MCF 10A (cell line): Measurements from ENCODE around the gene CGRRF1. TPM values are rescaled to one million over a fixed set of nuclear protein-coding genes. Genes with fewer than 3 reads are reported as not detected.

ENCODE experiments used
- BruUV-seq: library from RNA; stranded (reverse); fragments of 400-500 nt; replicated peaks from 2 replicates; lab custom pipeline; 2021; lab: Mats Ljungman, UMichigan
- CTCF ChIA-PET: fragments of 300-600 bp; sonication (Branson Sonifier 250); formaldehyde crosslinking; extraction: SDS; loops from one replicate; lab custom pipeline; 2021; ENCODE audit warnings: antibody characterized with exemption, inconsistent platforms; lab: Yijun Ruan, JAX
- POLR2A ChIA-PET: fragments of 300-600, 350-650 bp; sonication (Branson Sonifier 250); formaldehyde crosslinking; extraction: SDS; loops from one replicate; lab custom pipeline; 2020; ENCODE audit warnings: antibody characterized with exemption, inconsistent platforms; lab: Yijun Ruan, JAX
- DNase-seq: peaks from one replicate; pipeline ENCODE4 v3.0.0-alpha.2; 2018; ENCODE audit not compliant: unreplicated experiment
- H3K27ac Mint-ChIP-seq: one replicate; pipeline ENCODE4 v1.8.0; 2022; ENCODE audit warnings: mild to moderate bottlenecking, low read depth, mixed read lengths; ENCODE audit not compliant: unreplicated experiment
- H3K27me3 Mint-ChIP-seq: one replicate; pipeline ENCODE4 v1.8.0; 2022; ENCODE audit warnings: mixed read lengths; ENCODE audit not compliant: insufficient read depth, unreplicated experiment
- H3K36me3 Mint-ChIP-seq: one replicate; pipeline ENCODE4 v1.8.0; 2022; ENCODE audit warnings: mild to moderate bottlenecking, moderate library complexity, mixed read lengths; ENCODE audit not compliant: insufficient read depth, unreplicated experiment
- H3K4me1 Mint-ChIP-seq: one replicate; pipeline ENCODE4 v1.8.0; 2022; ENCODE audit warnings: mixed read lengths; ENCODE audit not compliant: insufficient read depth, unreplicated experiment
- H3K4me3 Mint-ChIP-seq: one replicate; pipeline ENCODE4 v1.8.0; 2022; ENCODE audit warnings: mild to moderate bottlenecking, moderate library complexity, mixed read lengths; ENCODE audit not compliant: unreplicated experiment
- H3K9me3 Mint-ChIP-seq: one replicate; pipeline ENCODE4 v1.8.0; 2022; ENCODE audit warnings: mixed read lengths; ENCODE audit not compliant: unreplicated experiment
- intact Hi-C: fragments of 100-400 bp; cut with micrococcal nuclease; formaldehyde crosslinking; loops from 2 replicates; pipeline ENCODE4 v1.14.1; 2022
- total RNA-seq: library from RNA; stranded (reverse); gene quantifications from 2 replicates; pipeline ENCODE4 v1.2.3, GENCODE V29; 2022
- TF ChIP-seq, protein P1 (sequence below): fragments of 200-600 bp; IDR thresholded peaks from one replicate; pipeline ENCODE4 v1.8.0; 2022; ENCODE audit warnings: antibody characterized with exemption, mild to moderate bottlenecking; ENCODE audit not compliant: unreplicated experiment

Gene CGRRF1
- total RNA-seq, 1 experiment from 2014 or later = 17.5 TPM

DNA sequence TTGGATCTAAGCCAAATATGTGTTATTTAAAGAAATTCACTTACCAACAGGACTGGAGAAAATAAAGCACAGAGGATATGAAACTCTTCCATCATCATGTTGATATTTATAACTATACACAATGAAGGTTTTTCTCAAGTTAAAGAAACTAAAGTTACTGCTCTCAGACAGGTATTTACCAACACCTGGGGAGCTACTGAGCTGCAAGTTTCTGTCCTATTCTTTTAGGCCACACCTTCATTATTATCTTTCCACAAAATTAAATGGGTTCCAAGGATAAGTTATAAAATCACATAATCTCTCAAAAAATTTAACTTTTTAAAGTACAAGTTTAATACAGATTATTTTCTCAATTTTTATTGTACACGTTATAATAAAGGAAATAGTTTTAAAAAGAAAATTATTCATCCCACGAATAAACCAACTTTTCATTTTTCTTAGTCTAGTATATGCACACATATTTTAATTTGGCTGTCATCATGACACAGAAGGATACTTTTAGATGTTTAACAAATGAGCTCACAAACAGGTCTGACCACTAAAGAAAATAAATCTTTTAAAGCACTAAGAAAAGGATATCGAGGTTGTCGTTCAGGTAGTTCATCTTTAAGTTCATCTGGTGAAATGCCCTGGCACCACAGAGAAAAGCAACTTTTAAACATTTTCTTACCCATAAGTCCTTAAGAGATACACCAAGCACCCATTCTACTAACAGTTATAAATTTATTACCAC lies 28.7 kb upstream of the CGRRF1 start:
- no peak overlapping the region for H3K4me3 Mint-ChIP-seq
- intact Hi-C loops = no loop called here
- no peaks in the 10 kb centered on the region for H3K27me3 Mint-ChIP-seq
- no TSS peak for BruUV-seq
- peaks cover 60% of the 10 kb centered on the region for H3K36me3 Mint-ChIP-seq
- H3K4me1 Mint-ChIP-seq = peaks cover 27% of the 10 kb centered on the region
- CTCF ChIA-PET = no interaction called here
- TF ChIP-seq, protein P1, sequence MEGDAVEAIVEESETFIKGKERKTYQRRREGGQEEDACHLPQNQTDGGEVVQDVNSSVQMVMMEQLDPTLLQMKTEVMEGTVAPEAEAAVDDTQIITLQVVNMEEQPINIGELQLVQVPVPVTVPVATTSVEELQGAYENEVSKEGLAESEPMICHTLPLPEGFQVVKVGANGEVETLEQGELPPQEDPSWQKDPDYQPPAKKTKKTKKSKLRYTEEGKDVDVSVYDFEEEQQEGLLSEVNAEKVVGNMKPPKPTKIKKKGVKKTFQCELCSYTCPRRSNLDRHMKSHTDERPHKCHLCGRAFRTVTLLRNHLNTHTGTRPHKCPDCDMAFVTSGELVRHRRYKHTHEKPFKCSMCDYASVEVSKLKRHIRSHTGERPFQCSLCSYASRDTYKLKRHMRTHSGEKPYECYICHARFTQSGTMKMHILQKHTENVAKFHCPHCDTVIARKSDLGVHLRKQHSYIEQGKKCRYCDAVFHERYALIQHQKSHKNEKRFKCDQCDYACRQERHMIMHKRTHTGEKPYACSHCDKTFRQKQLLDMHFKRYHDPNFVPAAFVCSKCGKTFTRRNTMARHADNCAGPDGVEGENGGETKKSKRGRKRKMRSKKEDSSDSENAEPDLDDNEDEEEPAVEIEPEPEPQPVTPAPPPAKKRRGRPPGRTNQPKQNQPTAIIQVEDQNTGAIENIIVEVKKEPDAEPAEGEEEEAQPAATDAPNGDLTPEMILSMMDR = no peak
- POLR2A ChIA-PET = interaction anchor here (0.5 to 3.0 kb wide), 3 partner anchors 29 to 73 kb away, joined by 3 to 12 read pairs (median 5); partner anchors contain the start of gene CGRRF1
- DNase-seq = no peak
- no peaks in the 10 kb centered on the region for H3K9me3 Mint-ChIP-seq
- no peak overlapping the region for H3K27ac Mint-ChIP-seq

- TF ChIP-seq, protein P1 = no peak
- H3K9me3 Mint-ChIP-seq = no peaks in the 10 kb centered on the region
- no TSS peak for BruUV-seq
- ChIA-PET POLR2A (interaction anchor here (0.5 to 3.0 kb wide), 4 partner anchors 8 to 72 kb away, joined by 3 to 12 read pairs (median 4); partner anchors contain the start of gene CGRRF1), CTCF (interaction anchor here (1.4 kb wide), 1 partner anchor 35 kb away, joined by 4 read pairs; no protein-coding TSS in a partner anchor)
- H3K36me3 Mint-ChIP-seq = peaks cover 62% of the 10 kb centered on the region
- no peaks in the 10 kb centered on the region for H3K27me3 Mint-ChIP-seq
- peaks cover 33% of the 10 kb centered on the region for H3K4me1 Mint-ChIP-seq
- DNase-seq = no peak
- intact Hi-C loops = no loop called here
- H3K27ac Mint-ChIP-seq = no peak overlapping the region
- H3K4me3 Mint-ChIP-seq = no peak overlapping the region
Measured at GRCh38 chr14:54481695-54482094, 28.0 kb upstream of the CGRRF1 start.

- Mint-ChIP-seq H3K27ac (no peak overlapping the region), H3K27me3 (no peaks in the 10 kb centered on the region), H3K36me3 (peaks cover 48% of the 10 kb centered on the region), H3K9me3 (no peaks in the 10 kb centered on the region), H3K4me1 (peaks cover 39% of the 10 kb centered on the region), H3K4me3 (no peak overlapping the region)
- intact Hi-C loops = no loop called here
- CTCF ChIA-PET = interaction anchor here (0.7 to 1.7 kb wide), 6 partner anchors 21 to 323 kb away, joined by 3 to 5 read pairs (median 4); partner anchors contain the start of gene CNIH1
- POLR2A ChIA-PET = interaction anchor here (0.6 to 3.0 kb wide), 4 partner anchors 9 to 36 kb away, joined by 3 to 12 read pairs (median 4); no protein-coding TSS in a partner anchor
- BruUV-seq = no TSS peak
- TF ChIP-seq, protein P1 = no peak
- DNase-seq = no peak
Measured at GRCh38 chr14:54483073-54483745, 26.5 kb upstream of the CGRRF1 start.

DNA sequence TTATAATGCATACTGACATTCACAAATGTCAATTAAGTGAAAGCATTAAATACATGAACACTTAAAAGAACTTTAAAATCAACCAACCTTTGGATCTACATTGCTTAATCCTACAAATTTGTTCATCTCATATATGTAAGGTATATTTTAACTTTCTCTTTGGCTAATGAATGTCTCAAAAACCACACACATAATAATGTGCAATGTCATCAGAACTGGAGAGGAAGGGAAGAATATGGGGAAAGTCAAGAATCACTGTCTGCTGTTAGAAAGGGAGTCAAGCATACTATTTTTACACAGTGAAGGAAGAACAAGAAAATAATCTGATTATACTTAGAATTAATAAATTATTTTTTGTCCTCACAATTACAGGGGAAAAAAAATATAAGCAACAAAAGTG lies 25.9 kb upstream of the CGRRF1 start:
- TF ChIP-seq, protein P1 = no peak
- H3K27me3 Mint-ChIP-seq = no peaks in the 10 kb centered on the region
- no peaks in the 10 kb centered on the region for H3K9me3 Mint-ChIP-seq
- POLR2A ChIA-PET = interaction anchor here (0.6 to 3.0 kb wide), 4 partner anchors 18 to 37 kb away, joined by 3 to 12 read pairs (median 3); no protein-coding TSS in a partner anchor
- peaks cover 42% of the 10 kb centered on the region for H3K36me3 Mint-ChIP-seq
- no peak for DNase-seq
- no TSS peak for BruUV-seq
- intact Hi-C loops = no loop called here
- no peak overlapping the region for H3K4me3 Mint-ChIP-seq
- CTCF ChIA-PET = interaction anchor here (1.0 to 1.7 kb wide), 3 partner anchors 20 to 44 kb away, joined by 3 to 5 read pairs (median 4); partner anchors contain the start of gene CNIH1
- peaks cover 39% of the 10 kb centered on the region for H3K4me1 Mint-ChIP-seq
- no peak overlapping the region for H3K27ac Mint-ChIP-seq
